ENCODE results near the gene TMEM185B.

Gene TMEM185B

GRCh38 chr2:120195553-120195952, 27.6 kb downstream of the TMEM185B start:
- no peak overlapping the region for H3K4me3 ChIP-seq (ENCODE audit: low read length)
- TF ChIP-seq CTCF (conservative IDR thresholded peaks at IDR 0.05; ENCODE audit: low read length), result no peak
- DNase-seq (ENCODE audit: low read depth), result no peak

DNA sequence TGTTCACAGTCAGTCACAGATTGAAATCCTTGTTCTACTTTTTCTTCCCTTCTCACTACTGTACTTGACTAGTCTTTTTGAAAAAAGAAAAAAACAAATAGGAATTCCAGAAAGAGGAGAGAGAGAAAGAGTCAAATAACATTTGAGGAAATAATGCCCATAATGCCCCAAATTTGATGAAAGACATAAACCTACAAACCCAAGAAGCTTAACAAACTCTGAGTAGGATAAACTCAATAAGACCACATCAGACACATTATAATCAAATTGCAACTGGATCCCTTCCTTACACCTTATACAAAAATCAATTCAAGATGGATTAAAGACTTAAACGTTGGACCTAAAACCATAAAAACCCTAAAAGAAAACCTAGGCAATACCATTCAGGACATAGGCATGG, 30.9 kb downstream of the TMEM185B start:
- no peak for TF ChIP-seq CTCF (conservative IDR thresholded peaks at IDR 0.05; ENCODE audit: low read length)
- no peak for DNase-seq (ENCODE audit: low read depth)
- H3K4me3 ChIP-seq (ENCODE audit: low read length), result no peak overlapping the region

DNA sequence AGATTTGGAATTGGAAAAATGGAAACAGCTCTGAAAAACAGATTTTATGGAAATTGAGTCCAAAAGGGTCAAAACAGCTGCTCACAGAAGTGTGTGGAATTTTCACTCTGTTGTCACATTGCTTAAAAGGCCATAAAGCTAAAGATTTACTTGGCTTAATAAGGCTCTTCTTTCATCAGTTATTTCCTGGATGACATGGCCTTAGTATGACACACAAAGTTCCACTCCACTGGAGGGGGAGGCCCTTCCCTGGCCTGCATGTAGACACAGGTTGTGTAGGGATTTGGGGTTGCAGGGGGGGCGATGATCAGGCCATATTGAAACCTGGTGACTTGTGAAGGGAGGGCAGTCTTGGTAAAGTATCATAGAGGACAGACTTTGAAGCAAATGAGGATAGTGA, 34.0 kb downstream of the TMEM185B start:
- no peak for TF ChIP-seq CTCF (conservative IDR thresholded peaks at IDR 0.05; ENCODE audit: low read length)
- no peak overlapping the region for H3K4me3 ChIP-seq (ENCODE audit: low read length)
- DNase-seq (ENCODE audit: low read depth), result no peak

DNA sequence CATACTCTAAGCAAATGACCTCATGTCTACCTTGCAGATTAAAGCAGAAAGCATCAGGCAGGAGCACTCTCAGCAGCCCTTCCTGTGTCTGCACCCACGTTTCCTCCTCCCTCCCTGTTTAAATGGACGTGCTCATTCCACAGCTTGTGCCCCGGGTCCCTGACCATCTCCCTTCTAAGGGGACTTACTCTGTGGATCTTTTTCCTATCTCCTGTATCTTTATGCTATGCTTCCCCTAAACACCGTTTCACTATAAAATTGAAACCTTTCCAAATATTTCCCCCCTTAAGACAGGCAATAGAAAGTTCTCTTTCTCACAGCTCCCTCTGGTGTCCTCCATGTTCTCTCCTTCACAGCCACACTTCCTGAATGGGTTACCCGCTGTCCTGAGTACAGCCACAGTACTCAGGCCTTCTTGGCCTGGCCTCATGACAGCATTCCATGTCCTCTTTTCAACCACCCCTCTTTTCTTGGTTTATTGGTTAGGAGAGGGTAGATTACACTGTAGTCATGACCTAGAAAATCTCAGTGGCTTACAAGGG, 41.1 kb downstream of the TMEM185B start:
- no peak for DNase-seq (ENCODE audit: low read depth)
- no peak for TF ChIP-seq CTCF (conservative IDR thresholded peaks at IDR 0.05; ENCODE audit: low read length)
- no peak overlapping the region for H3K4me3 ChIP-seq (ENCODE audit: low read length)

- no peak for TF ChIP-seq CTCF (conservative IDR thresholded peaks at IDR 0.05; ENCODE audit: low read length)
- DNase-seq (ENCODE audit: low read depth), result no peak
Measured at GRCh38 chr2:120180066-120180465, 43.1 kb downstream of the TMEM185B start.

DNA sequence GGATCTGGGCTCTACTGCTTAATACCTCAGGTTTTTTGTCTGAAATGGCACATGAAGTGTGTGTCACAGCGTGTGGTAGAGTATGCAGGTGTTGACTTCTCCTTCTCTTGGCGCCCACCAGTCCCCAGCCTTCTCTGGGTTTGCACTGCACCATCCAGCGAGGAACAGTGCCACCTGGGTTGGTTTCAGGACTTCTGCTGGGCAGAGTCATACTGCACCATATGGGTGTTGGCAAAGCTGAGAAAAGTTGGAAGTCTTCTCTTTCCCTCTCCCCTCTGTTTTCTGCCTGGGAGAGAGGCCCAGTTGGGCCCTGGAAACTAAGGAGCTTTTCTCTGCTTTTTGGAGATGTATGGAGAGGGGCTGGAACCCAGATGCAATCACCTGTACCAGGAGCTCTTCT, 43.8 kb downstream of the TMEM185B start:
- no peak for TF ChIP-seq CTCF (conservative IDR thresholded peaks at IDR 0.05; ENCODE audit: low read length)
- no peak overlapping the region for H3K4me3 ChIP-seq (ENCODE audit: low read length)
- no peak for DNase-seq (ENCODE audit: low read depth)

More at GRCh38 chr2:120180066-120180465, 43.1 kb downstream of the TMEM185B start:
- H3K4me3 ChIP-seq (ENCODE audit: low read length), result no peak overlapping the region

GRCh38 chr2:120177973-120178372, 45.2 kb downstream of the TMEM185B start:
- H3K4me3 ChIP-seq (ENCODE audit: low read length), result no peak overlapping the region

More at GRCh38 chr2:120177973-120178372, 45.2 kb downstream of the TMEM185B start:
- no peak for TF ChIP-seq CTCF (conservative IDR thresholded peaks at IDR 0.05; ENCODE audit: low read length)
- no peak for DNase-seq (ENCODE audit: low read depth)
